Mucosa of gallbladder (tissue), 1 donor: Measurements from ENCODE around the gene SNRNP35. TPM values are rescaled to one million over a fixed set of nuclear protein-coding genes. Genes with fewer than 3 reads are reported as not detected.
"Not testable (repeated sequence)": the region's sequence is repeated elsewhere in the genome, so short reads cannot be mapped to it uniquely, and the experiment has no call there.

ENCODE experiments used
- DNase-seq: peaks from one replicate; pipeline ENCODE4 v3.0.0-alpha.2; 2020; ENCODE audit warnings: low spot score
- total RNA-seq: library from RNA; stranded (reverse); gene quantifications from one replicate; pipeline ENCODE4 v1.2.1, GENCODE V29; 2021
- donor health status: DM: no; HTN: no; CAD: no.

The SNRNP35 gene
- total RNA-seq, 1 donor from 2014 or later, result 22.0 TPM

- no peak for DNase-seq
Observed at GRCh38 chr12:123449249-123449733, 8.6 kb upstream of the SNRNP35 start.

GRCh38 chr12:123449856-123450255 is 8.1 kb upstream of the SNRNP35 start:
- DNase-seq, result no peak

- no peak for DNase-seq
Observed at GRCh38 chr12:123450636-123451035, 7.3 kb upstream of the SNRNP35 start.

DNA sequence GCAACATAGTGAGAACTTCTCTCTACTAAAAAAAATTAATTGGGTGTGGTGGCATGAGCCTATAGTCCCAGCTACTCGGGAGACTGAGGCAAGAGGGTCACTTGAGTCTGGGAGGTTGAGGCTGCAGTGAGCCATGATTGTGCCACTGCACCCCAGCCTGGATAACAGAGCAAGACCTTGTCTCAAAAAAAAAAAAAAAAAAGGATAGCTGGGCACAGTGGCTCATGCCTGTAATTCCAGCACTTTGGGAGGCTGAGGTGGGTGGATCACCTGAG is 5.7 kb upstream of the SNRNP35 start:
- DNase-seq, result not testable (repeated sequence)

DNA sequence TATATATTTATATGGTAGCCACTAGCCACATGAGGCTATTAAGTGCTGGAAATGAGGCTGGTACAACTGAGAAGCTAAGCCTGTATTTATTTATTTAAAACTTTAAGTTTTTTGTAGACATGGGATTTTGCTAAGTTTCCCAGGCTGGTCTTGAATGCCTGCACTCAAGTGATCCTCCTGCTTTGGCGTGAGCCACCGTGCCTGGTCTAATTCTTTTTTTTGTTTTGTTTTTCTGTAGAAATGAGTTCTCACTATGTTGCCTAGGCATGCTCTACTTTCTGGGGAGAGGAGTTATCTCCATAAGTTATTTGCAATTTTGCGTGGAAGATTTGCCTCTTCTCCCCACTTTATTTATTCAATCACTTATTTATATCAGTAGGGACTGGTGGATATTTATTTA is 4.8 kb upstream of the SNRNP35 start:
- no peak for DNase-seq

DNA sequence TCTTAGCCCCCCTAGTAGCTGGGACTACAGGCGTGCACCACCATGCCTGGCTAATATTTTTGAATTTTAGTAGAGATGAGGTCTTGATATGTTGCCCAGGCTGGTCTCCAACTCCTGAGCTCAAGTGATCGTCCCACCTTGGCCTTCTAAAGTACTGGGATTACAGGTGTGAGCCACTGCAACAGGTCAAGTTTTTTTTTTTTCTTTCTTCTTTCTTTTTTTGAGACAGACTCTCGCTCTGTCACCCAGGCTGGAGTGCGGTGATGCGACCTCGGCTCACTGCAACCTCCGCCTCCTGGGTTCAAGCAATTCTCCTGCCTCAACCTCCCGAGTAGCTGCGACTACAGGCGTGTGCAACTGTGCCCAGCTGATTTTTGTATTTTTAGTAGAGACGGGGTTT is 5.2 kb downstream of the SNRNP35 start:
- DNase-seq, result not testable (repeated sequence)

DNA sequence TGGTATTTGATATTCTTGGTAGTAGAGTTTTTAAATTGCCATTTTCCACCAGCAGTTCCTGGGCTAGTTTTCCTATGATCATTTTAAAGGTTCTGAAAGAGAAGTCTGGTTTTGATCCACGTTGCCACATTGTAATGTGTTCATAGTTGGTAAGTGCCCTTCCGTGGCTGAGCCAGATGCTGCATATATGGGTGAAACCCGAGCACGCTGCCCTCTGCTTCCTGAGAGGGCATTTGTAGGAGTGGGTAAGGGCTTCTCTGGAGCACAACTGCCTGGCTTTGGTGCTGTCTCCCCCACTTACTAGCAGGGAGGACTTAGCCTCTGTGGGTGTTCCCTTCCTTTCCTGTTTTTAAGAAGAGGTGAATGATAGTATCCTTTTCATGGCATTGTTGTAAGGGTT is 7.1 kb downstream of the SNRNP35 start:
- no peak for DNase-seq

DNA sequence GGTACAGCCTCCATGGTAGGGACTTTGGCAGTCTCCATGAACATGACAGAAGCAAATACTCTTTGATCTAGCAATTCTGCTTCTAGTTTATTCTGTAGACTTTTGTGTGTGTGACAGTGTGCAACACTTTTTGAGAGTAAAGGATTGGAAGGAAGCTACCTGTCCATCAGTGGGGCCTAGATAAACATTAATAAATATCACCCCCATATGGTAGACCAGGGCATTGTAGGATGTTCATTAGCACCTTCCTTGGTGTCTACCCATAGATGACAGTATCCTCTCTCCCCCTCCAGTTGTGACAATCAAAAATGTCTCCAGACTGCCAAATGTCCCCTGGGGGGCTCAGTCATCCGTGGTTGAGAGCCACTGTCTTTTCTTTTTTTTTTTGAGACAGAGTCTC is 10.8 kb downstream of the SNRNP35 start:
- no peak for DNase-seq

DNA sequence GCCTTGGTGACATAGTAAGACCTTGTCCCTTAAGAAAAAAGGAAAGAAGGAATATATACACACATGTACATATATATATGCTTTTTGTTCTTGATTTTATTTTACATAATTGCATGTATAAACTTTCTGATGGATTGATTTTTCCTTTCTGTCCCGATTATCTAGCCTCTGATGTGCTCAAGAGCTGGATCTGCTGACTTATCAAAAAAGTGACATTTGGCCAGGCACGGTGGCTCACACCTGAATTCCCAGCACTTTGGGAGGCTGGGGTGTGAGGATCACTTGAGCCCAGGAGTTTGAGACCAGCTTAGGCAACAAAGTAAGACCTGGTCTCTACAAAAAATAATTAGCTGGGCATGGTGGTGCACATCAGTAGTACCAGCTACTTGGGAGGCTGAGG is 12.0 kb downstream of the SNRNP35 start:
- DNase-seq, result no peak

DNA sequence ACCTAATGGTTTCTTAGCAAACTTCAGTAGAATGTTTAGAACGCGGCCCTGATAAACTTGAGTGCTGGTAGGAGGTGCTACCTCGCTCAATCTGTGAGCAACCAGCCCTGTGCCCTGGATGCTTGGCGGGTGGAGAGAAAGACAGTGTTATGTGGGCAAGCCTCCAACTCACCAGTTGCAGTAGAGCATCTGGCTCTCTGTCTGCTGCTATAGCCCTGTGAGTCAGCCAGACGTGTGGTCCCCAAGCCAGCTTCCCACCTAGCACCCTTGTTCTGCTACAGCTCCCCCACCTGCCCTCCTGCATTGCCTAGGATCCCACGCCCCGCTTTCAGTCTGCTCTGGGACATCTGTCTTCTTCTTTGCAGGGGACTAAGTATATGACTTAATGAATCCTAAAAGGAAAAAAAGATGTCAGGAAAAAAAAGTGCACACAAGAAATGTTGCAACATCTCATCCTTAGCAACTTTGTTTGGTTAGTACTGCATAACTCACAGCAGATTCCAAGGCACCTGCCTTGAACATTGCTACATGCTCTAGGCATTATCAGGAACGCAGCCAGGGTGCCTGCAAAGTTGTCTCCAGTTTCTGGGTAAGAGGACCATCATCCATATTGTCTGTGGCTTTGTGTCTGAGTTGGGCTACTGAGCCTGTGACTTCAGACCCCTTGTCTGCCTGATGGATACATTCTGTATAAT is 13.6 kb downstream of the SNRNP35 start:
- no peak for DNase-seq

DNA sequence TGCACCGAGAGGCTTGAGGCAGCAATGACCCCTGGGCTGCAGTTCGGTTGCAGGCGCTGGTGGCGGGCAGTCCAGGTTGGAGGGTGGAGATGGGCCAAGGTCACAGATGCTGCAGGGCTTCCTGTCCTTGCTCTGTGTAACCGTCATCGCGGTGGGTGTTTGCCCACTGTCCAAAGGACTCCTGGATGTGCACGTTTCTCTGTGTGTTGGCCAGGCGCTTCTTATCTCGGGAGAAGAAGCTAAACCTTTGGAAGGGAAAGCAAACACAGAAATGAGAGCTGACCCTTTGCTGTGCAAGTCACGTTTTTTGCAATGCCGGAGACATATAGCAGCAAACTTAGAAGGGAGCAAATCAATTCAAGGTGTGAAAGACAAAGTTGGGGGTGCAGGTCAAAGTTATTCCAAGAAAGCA is 14.5 kb downstream of the SNRNP35 start:
- DNase-seq, result no peak

- no peak for DNase-seq
Observed at GRCh38 chr12:123474485-123475245, 16.7 kb downstream of the SNRNP35 start.

GRCh38 chr12:123475246-123475703 is 17.3 kb downstream of the SNRNP35 start:
- no peak for DNase-seq

GRCh38 chr12:123478069-123478468 is 20.1 kb downstream of the SNRNP35 start:
- no peak for DNase-seq

- DNase-seq, result no peak
Observed at GRCh38 chr12:123478762-123479161, 20.8 kb downstream of the SNRNP35 start.

GRCh38 chr12:123479442-123480180 is 21.7 kb downstream of the SNRNP35 start:
- no peak for DNase-seq

GRCh38 chr12:123481251-123481650 is 23.3 kb downstream of the SNRNP35 start:
- not testable (repeated sequence) for DNase-seq

GRCh38 chr12:123482876-123483275 is 24.9 kb downstream of the SNRNP35 start:
- no peak for DNase-seq

- no peak for DNase-seq
Observed at GRCh38 chr12:123483602-123484248, 25.8 kb downstream of the SNRNP35 start.

GRCh38 chr12:123485756-123486155 is 27.8 kb downstream of the SNRNP35 start:
- no peak for DNase-seq

GRCh38 chr12:123487428-123487827 is 29.5 kb downstream of the SNRNP35 start:
- no peak for DNase-seq
